IPS-NIHi7 (cell line): ENCODE results near the gene HDGFL3.
"Not testable (repeated sequence)": the region's sequence is repeated elsewhere in the genome, so short reads cannot be mapped to it uniquely, and the experiment has no call there.

Experiments
- DNase-seq: peaks from one replicate; pipeline ENCODE4 v3.0.0; 2012; ENCODE audit warnings: mixed read lengths; ENCODE audit errors: extremely low spot score

HDGFL3 gene

GRCh38 chr15:83194528-83194927 lies 13.1 kb downstream of the HDGFL3 start:
- no peak for DNase-seq

- DNase-seq, result no peak
These were observed 13.9 kb downstream of the HDGFL3 start for GRCh38 chr15:83193721-83194120.

GRCh38 chr15:83192742-83193141 lies 14.9 kb downstream of the HDGFL3 start:
- no peak for DNase-seq

GRCh38 chr15:83190450-83190849 lies 17.2 kb downstream of the HDGFL3 start:
- DNase-seq, result no peak

GRCh38 chr15:83185561-83185960 lies 22.1 kb downstream of the HDGFL3 start:
- no peak for DNase-seq

- no peak for DNase-seq
These were observed 28.7 kb downstream of the HDGFL3 start for GRCh38 chr15:83178869-83179325.

- no peak for DNase-seq
These were observed 29.2 kb downstream of the HDGFL3 start for GRCh38 chr15:83178390-83178789.

GRCh38 chr15:83174891-83175290 lies 32.7 kb downstream of the HDGFL3 start:
- no peak for DNase-seq

- no peak for DNase-seq
These were observed 37.0 kb downstream of the HDGFL3 start for GRCh38 chr15:83170474-83171165.

GRCh38 chr15:83169576-83169975 lies 38.0 kb downstream of the HDGFL3 start:
- DNase-seq, result not testable (repeated sequence)

- no peak for DNase-seq
These were observed 40.8 kb downstream of the HDGFL3 start for GRCh38 chr15:83166830-83167229.

GRCh38 chr15:83166218-83166617 lies 41.4 kb downstream of the HDGFL3 start:
- DNase-seq, result no peak

GRCh38 chr15:83164771-83165404 lies 42.7 kb downstream of the HDGFL3 start:
- no peak for DNase-seq

- DNase-seq, result no peak
These were observed 43.4 kb downstream of the HDGFL3 start for GRCh38 chr15:83164111-83164770.

GRCh38 chr15:83163032-83163431 lies 44.6 kb downstream of the HDGFL3 start:
- no peak for DNase-seq

- no peak for DNase-seq
These were observed 46.9 kb downstream of the HDGFL3 start for GRCh38 chr15:83160741-83161140.

GRCh38 chr15:83158393-83158792 lies 49.2 kb downstream of the HDGFL3 start:
- no peak for DNase-seq

- no peak for DNase-seq
These were observed 51.7 kb downstream of the HDGFL3 start for GRCh38 chr15:83155942-83156341.

- no peak for DNase-seq
These were observed 54.3 kb downstream of the HDGFL3 start for GRCh38 chr15:83153288-83153687.

GRCh38 chr15:83144771-83145170 lies 62.9 kb downstream of the HDGFL3 start:
- DNase-seq, result peak; percentile 20

GRCh38 chr15:83142151-83142550 lies 65.5 kb downstream of the HDGFL3 start:
- not testable (repeated sequence) for DNase-seq

- DNase-seq, result no peak
These were observed 74.6 kb downstream of the HDGFL3 start for GRCh38 chr15:83132861-83133523.
